GM21723 (cell line): ENCODE measurements around the gene AKT1.

Experiments used
- ATAC-seq: cut with Tn5 transposase; IDR thresholded peaks from one replicate; pipeline ENCODE4 v1.9.1; 2021; ENCODE audit warnings: mild to moderate bottlenecking, moderate library complexity; ENCODE audit not compliant: unreplicated experiment

AKT1 gene

DNA sequence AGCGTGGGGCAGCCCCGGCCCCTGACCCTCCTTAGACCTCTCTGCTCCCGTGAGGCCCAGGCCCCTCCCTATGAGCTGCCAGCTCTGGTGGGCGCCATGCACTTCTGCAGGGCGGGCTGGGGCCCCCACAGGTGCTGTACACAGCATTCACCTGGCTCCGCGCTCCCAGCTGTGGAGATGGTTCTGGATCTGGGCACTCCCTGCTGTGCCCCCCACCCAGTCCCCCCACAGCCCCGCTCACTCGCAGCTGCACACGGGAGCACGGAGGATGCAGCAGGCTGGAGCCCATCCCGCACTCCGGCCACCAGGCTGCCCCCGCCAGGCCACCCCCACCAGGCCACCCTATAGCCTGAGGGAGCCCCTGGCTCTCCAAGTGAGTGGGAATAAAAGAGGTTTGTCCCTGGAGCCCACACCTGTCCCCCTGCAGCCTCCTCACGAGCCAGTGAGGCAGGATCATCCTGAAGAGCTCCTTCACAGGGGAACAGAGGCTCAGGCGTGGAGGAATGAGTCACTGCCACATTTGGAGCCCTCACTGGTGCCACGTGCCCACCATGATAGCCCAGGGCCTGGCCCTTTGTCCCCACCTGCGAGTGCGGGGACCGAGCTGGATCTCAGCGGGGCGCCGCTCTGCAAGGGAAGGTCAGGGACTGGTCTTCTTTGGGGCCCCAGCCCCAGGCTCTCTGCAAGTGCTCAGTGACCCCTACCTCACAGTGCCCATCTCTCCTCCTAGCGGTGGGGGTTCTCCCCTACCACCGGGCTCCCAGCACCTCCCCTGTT lies 69.6 kb downstream of the AKT1 start:
- ATAC-seq: no peak

DNA sequence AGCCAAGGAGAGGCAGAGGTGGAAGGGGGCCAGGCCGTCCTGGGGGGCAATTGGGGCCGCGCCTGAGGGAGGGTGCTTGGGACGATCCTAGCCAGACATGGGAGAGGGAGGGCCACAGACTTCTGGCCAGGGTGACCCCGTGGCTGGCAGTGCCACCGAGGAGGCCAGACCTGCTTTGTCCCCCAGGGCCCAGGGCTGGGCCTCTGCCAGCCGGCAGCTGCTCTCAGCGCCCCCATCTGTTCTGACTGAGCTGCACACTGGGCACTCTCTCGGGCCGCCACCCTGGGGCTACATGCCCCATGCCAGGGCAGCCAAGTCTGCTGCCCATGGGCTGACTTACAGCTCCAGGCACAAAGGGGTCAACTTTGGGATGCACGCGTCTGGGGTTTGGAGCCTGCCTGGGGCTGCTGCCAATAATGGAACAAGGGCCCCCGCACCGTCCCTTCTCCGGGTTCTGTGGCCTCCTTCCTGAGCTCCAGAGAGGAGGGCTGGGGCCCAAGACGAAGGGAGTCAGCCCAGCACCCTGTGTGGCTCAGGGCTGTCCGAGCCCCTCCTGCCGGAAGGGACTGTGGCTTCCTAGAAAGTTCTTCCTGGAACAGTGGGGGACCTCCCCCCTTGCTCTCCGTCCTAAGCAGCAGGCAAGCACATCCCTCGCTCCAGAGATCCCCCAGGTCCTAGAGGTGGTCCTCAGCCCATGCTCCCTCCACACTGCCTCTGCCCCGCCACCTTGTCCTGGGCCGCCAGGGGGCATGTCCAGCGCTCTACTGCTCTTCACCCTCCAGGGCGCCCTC lies 70.4 kb downstream of the AKT1 start:
- ATAC-seq: no peak

DNA sequence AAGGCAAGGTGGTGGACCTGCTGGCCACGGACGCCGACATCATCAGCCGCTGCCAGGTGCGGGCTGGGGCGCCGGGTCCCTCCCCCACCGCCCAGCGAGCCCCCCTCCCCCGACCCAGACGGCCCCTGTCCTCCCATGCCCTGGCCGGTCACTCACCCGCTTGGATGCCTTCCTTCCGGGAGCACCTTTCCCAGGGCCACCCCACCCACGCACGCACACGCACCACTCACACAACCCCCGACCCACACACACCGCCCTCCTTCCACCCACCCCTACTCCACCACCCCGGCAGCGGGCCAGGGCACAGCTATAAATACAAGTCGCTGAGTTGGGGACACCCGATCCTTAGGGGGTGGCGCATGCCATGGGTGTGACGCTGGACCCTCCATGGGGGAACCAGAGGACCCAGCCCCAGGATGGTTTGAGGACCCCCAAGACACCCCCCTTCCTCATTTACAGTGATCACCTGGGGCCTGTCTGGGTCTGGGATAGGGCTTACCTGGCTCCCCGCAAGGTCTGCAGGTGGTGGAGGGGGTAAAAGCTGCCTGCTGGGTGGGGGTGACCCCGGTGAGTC lies 71.1 kb downstream of the AKT1 start:
- ATAC-seq: no peak

DNA sequence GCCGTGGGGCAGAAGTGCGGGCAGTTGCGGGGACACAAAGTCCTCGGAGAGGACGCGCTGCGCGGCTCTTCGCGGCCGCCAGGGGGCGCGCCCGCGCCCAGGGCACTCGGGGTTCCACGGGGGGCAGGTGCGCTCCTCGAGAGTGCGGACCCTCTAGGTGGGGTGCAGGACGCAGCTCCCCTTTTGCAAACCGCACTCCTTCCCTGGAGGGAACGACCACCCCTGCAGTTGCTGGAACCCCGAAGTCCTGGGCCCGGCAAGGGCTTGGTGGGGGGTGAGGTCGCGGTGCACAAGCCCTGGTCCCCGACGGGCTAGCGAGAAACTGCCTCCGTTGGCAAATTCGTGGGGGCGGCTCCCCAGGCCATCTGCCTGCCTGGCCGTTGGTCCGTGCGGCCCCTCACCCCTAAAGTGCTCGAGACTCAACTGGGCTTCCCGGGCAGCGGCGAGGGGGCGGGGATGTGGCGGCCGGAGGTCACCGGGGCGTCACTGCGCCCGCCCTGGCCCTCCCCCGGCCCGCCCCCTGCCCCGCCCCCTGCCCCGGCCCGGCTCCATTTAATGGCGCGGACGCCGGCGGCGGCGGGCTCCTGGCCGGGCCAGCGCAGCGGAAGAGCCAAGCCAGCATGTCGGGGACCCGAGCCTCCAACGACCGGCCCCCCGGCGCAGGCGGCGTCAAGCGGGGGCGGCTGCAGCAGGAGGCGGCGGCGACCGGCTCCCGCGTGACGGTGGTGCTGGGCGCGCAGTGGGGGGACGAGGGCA lies 71.7 kb downstream of the AKT1 start, which contains the start of gene ADSS1:
TSS of gene ADSS1 (plus strand) at position 579 of the 756 bp plus-strand sequence. CDS start at position 621, 42 bp downstream.
- no peak for ATAC-seq

DNA sequence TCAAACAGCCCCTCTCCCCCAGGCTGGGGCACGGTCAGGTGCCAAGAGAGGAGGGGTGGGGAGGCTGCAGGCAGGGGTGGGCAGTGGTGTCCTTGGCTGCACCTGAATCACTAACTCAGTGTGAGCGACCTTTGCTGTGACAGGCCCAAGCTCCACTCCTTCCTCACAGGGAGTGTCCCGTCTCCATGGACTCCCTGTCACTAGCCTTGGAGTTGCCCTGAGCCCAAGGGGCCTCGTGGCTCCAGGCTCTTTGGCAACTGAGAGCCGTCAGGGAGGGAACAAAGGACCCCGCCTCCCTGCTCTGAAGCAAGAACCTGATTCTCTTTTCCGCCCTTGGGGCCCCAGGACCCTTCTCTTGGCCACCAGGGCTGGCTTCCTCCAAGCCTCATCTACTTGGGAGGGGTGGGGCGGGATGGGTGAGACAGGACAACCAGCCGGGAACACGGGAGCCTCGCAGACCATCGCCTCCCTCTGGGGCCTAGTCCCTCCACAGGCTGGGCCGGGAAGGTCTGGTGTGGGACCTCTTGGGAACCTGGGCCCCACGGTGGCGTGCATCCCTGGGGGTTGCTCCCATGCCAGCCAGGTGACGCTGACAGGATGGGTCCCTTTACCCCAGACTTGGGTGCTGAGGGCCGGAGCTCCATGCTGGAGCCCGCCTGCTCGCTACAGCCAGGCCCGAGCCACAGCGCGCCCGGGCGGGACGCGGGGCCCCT lies 72.5 kb downstream of the AKT1 start:
- no peak for ATAC-seq

DNA sequence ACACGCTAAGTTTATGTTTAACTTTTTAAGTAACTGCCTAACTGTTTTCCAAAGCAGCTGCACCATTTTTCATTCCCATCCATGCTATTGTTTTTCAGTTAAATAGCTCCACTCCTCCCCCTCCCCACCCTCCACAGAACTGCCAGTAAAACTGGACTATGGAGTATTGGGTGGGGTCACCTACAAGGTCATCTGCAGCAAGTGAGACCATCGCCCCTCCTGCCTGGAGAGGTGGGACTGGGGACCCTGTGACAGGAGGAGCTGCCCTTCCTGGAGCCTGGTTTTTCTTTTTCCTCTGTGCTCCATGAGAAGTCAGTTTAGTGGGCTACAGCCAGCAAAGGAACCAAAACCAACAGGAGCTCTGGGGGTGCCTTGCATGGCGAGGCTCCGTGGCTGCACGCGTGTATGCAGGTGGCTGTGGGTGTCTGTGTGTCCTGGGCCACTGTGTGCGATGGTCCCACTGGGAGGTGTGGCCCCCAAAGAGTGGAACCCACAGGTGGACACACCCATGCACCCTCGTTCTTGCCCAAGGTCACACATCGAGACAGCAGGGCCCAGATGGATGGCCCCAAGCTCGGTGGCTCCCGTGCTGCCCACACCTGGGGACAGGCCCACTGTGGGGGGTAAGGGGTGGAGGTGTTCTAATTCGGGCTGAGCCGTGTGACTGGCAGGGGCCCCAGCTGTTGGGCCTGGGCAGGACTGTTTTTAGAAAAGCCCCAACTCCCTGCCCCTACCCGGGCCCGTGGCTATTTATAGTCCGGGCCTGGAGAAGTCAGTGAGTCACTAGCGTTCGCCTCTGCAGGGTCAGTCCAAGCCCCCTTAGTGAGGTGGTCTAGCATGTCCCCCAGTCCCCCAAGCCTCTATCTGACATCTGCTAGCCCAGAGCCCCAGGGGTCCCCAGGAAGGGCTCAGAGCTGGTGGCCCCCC lies 73.8 kb downstream of the AKT1 start:
- ATAC-seq: no peak
